Measurements from ENCODE around the gene PARD3. TPM values are rescaled to one million over a fixed set of nuclear protein-coding genes. Genes with fewer than 3 reads are reported as not detected.

Gene PARD3
- total RNA-seq, 4 donors from 2014 or later = 115 to 226 (median 141) TPM

GRCh38 chr10:34101001-34101400 is 714.1 kb downstream of the PARD3 start:
- H3K36me3 ChIP-seq = no peaks in the 10 kb centered on the region
- H3K9me3 ChIP-seq = peaks cover 4% of the 10 kb centered on the region
- no peak overlapping the region for H3K27ac ChIP-seq
- H3K4me1 ChIP-seq = peaks cover 34% of the 10 kb centered on the region
- H3K4me3 ChIP-seq = no peak overlapping the region
- no peak for DNase-seq (ENCODE audit: low spot score in 2 of 2)
- H3K27me3 ChIP-seq = no peaks in the 10 kb centered on the region
- no peak for TF ChIP-seq CTCF (IDR thresholded peaks at IDR 0.05)
- TF ChIP-seq POLR2A (IDR thresholded peaks at IDR 0.05) = no peak
- no peak for TF ChIP-seq POLR2AphosphoS5 (IDR thresholded peaks at IDR 0.05)
- no peak for TF ChIP-seq EP300 (IDR thresholded peaks at IDR 0.05)
- WGBS = 83% methylated on average over 5 of the region's 5 CpGs

- no peak overlapping the region for H3K27ac ChIP-seq
- H3K36me3 ChIP-seq = no peaks in the 10 kb centered on the region
- H3K4me1 ChIP-seq = peaks cover 23% of the 10 kb centered on the region
- DNase-seq (ENCODE audit: low spot score in 2 of 2) = no peak
- no peaks in the 10 kb centered on the region for H3K27me3 ChIP-seq
- TF ChIP-seq CTCF (IDR thresholded peaks at IDR 0.05) = no peak
- TF ChIP-seq POLR2AphosphoS5 (IDR thresholded peaks at IDR 0.05) = no peak
- no peak for TF ChIP-seq POLR2A (IDR thresholded peaks at IDR 0.05)
- no peak for TF ChIP-seq EP300 (IDR thresholded peaks at IDR 0.05)
- no peak overlapping the region for H3K4me3 ChIP-seq
- H3K9me3 ChIP-seq = peaks cover 4% of the 10 kb centered on the region
- 85% methylated on average over 8 of the region's 8 CpGs for WGBS
These were observed 716.1 kb downstream of the PARD3 start for GRCh38 chr10:34098821-34099567.

- Histone ChIP-seq H3K4me1 (peaks cover 14% of the 10 kb centered on the region), H3K9me3 (peaks cover 4% of the 10 kb centered on the region), H3K36me3 (no peaks in the 10 kb centered on the region), H3K27me3 (no peaks in the 10 kb centered on the region), H3K4me3 (no peak overlapping the region), H3K27ac (no peak overlapping the region)
- no peak for TF ChIP-seq CTCF (IDR thresholded peaks at IDR 0.05)
- TF ChIP-seq POLR2A (IDR thresholded peaks at IDR 0.05) = no peak
- DNase-seq (ENCODE audit: low spot score in 2 of 2) = no peak
These were observed 717.4 kb downstream of the PARD3 start for GRCh38 chr10:34097682-34098081.

GRCh38 chr10:34094961-34095360 is 720.1 kb downstream of the PARD3 start:
- H3K9me3 ChIP-seq = peaks cover 4% of the 10 kb centered on the region

More at GRCh38 chr10:34094961-34095360, 720.1 kb downstream of the PARD3 start:
- Histone ChIP-seq H3K27me3 (no peaks in the 10 kb centered on the region), H3K27ac (no peak overlapping the region), H3K4me1 (no peaks in the 10 kb centered on the region), H3K4me3 (no peak overlapping the region), H3K36me3 (no peaks in the 10 kb centered on the region)
- DNase-seq (ENCODE audit: low spot score in 2 of 2) = no peak
- TF ChIP-seq POLR2AphosphoS5 (IDR thresholded peaks at IDR 0.05) (no peak), CTCF (IDR thresholded peaks at IDR 0.05) (no peak)
